Measurements from ENCODE around the gene GALNT14. TPM values are rescaled to one million over a fixed set of nuclear protein-coding genes. Genes with fewer than 3 reads are reported as not detected.

GALNT14 gene
- total RNA-seq, 1 donor from 2014 or later = 0.83 TPM

GRCh38 chr2:31058096-31059035 lies 79.9 kb downstream of the GALNT14 start:
- H3K27me3 ChIP-seq (ENCODE audit: low read depth) = no peaks in the 10 kb centered on the region
- H3K36me3 ChIP-seq = no peaks in the 10 kb centered on the region
- ATAC-seq (no peak), DNase-seq (no peak)
- H3K4me3 ChIP-seq = no peak overlapping the region
- H3K9me3 ChIP-seq = no peaks in the 10 kb centered on the region
- no peak overlapping the region for H3K27ac ChIP-seq
- TF ChIP-seq CTCF (IDR thresholded peaks at IDR 0.05) = no peak
- H3K4me1 ChIP-seq = no peaks in the 10 kb centered on the region
- intact Hi-C loops (cut with DNase I) = no loop called here

- no peak overlapping the region for H3K4me3 ChIP-seq
- DNase-seq (no peak), ATAC-seq (no peak)
- intact Hi-C loops (cut with DNase I) = no loop called here
- TF ChIP-seq CTCF (IDR thresholded peaks at IDR 0.05) = no peak
- no peaks in the 10 kb centered on the region for H3K36me3 ChIP-seq
- no peaks in the 10 kb centered on the region for H3K27me3 ChIP-seq (ENCODE audit: low read depth)
- H3K9me3 ChIP-seq = no peaks in the 10 kb centered on the region
- no peaks in the 10 kb centered on the region for H3K4me1 ChIP-seq
- H3K27ac ChIP-seq = no peak overlapping the region
Observed at GRCh38 chr2:31057691-31058090, 80.5 kb downstream of the GALNT14 start.

GRCh38 chr2:31055938-31056337 lies 82.3 kb downstream of the GALNT14 start:
- intact Hi-C loops (cut with DNase I) = no loop called here
- ATAC-seq (no peak), DNase-seq (no peak)
- no peak for TF ChIP-seq CTCF (IDR thresholded peaks at IDR 0.05)
- no peaks in the 10 kb centered on the region for H3K9me3 ChIP-seq
- no peaks in the 10 kb centered on the region for H3K36me3 ChIP-seq
- H3K4me1 ChIP-seq = no peaks in the 10 kb centered on the region
- H3K27me3 ChIP-seq (ENCODE audit: low read depth) = no peaks in the 10 kb centered on the region
- H3K27ac ChIP-seq = no peak overlapping the region
- H3K4me3 ChIP-seq = no peak overlapping the region

- no peak for ATAC-seq
- intact Hi-C loops (cut with DNase I) = no loop called here
- DNase-seq = no peak
- Histone ChIP-seq H3K36me3 (no peaks in the 10 kb centered on the region), H3K4me3 (no peak overlapping the region), H3K27ac (no peak overlapping the region), H3K9me3 (no peaks in the 10 kb centered on the region), H3K27me3 (ENCODE audit: low read depth) (no peaks in the 10 kb centered on the region), H3K4me1 (no peaks in the 10 kb centered on the region)
- TF ChIP-seq CTCF (IDR thresholded peaks at IDR 0.05) = no peak
Observed at GRCh38 chr2:31054842-31055388, 83.3 kb downstream of the GALNT14 start.

GRCh38 chr2:31053929-31054782 lies 84.1 kb downstream of the GALNT14 start:
- TF ChIP-seq CTCF (IDR thresholded peaks at IDR 0.05) = no peak
- Histone ChIP-seq H3K27me3 (ENCODE audit: low read depth) (no peaks in the 10 kb centered on the region), H3K4me1 (no peaks in the 10 kb centered on the region), H3K27ac (no peak overlapping the region), H3K4me3 (no peak overlapping the region), H3K9me3 (no peaks in the 10 kb centered on the region), H3K36me3 (no peaks in the 10 kb centered on the region)
- intact Hi-C loops (cut with DNase I) = no loop called here
- DNase-seq (no peak), ATAC-seq (no peak)
